Stimulated activated CD4-positive, alpha-beta T cell treated with anti-CD3 and anti-CD28 coated beads, Interleukin-1b, Interleukin-23, amount 100 ng/mL, for 48 hours (primary cell): ENCODE measurements around the gene GAS6.
"Not testable (repeated sequence)": the region's sequence is repeated elsewhere in the genome, so short reads cannot be mapped to it uniquely, and the experiment has no call there.

Experiments used
- DNase-seq: peaks from one replicate; pipeline ENCODE4 v3.0.0-alpha.2; 2020

GAS6 gene

DNA sequence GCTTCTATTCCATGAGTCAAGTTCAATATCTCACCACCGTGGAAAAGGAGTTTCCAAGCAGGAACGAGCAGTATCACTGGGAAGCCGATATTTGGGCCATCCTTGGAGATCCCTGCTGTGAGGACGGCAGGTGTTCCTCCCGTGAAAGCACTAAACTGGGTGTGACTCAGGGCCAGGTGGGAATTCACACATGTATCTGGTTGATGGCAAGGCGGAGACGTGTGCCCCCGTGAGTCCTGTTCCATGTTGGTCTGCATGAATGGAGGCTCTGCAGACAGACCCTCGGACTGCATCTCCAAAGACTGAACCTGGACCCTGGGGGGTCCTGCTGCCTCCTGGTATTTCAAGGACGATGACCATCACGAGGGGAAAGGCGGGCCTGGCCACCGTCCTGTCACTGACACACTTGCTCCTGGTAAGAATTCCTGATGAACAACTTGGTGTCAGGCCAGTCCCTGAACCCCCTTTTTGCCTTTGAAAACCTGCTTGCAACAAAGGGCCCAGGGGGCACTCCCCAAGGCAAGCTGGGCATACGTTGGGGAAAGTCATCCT, 22.8 kb upstream of the GAS6 start:
- no peak for DNase-seq

DNA sequence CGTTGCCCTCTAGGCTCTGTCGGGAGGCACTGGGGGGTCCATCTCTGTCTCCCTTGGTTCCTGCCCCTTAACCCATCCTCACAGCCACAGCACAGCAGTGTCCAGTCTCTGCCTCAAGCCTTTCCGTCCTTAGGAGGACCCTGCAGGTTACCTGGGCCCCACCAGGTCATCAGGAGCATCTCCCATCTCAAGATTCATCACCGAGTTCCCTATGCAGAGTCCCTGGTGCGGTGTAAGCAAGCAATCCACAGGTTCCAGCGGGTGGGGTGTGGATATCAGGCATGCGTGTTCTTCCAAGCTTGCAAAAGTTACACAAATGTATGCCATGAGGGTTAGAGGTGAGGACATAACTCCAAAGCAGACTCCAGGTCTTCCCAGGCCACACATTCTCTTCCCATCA, 20.9 kb upstream of the GAS6 start:
- DNase-seq: no peak

- no peak for DNase-seq
These were observed 20.3 kb upstream of the GAS6 start for GRCh38 chr13:113883921-113884804.

DNA sequence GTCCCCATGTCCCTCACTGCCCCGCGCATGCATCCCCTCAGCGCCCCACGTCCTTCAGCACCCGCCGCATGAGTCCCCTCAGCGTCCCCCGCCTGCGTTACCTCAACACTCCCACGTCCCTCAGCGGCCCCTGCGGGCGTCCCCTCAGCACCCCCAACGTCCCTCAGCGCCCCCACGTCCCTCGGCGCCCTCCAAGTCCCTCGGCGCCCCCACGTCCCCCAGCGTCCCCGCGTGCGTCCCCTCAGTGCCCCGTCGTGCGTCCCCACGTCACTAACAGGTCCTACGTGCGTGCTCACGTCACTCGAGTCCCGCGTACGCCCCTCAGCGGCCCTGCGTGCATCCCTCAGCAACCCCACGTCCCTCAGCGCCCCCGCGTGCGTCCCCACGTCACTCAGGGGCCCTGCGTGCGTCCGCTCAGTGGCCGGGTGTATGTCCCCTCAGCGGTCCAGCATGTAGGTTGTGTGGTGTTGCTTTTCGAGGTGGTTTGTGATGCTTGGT, 19.5 kb upstream of the GAS6 start:
- DNase-seq: no peak

GRCh38 chr13:113882716-113883115, 18.8 kb upstream of the GAS6 start:
- DNase-seq: no peak

- DNase-seq: no peak
These were observed 18.4 kb upstream of the GAS6 start for GRCh38 chr13:113882267-113882630.

- no peak for DNase-seq
These were observed 17.9 kb upstream of the GAS6 start for GRCh38 chr13:113881614-113882266.

DNA sequence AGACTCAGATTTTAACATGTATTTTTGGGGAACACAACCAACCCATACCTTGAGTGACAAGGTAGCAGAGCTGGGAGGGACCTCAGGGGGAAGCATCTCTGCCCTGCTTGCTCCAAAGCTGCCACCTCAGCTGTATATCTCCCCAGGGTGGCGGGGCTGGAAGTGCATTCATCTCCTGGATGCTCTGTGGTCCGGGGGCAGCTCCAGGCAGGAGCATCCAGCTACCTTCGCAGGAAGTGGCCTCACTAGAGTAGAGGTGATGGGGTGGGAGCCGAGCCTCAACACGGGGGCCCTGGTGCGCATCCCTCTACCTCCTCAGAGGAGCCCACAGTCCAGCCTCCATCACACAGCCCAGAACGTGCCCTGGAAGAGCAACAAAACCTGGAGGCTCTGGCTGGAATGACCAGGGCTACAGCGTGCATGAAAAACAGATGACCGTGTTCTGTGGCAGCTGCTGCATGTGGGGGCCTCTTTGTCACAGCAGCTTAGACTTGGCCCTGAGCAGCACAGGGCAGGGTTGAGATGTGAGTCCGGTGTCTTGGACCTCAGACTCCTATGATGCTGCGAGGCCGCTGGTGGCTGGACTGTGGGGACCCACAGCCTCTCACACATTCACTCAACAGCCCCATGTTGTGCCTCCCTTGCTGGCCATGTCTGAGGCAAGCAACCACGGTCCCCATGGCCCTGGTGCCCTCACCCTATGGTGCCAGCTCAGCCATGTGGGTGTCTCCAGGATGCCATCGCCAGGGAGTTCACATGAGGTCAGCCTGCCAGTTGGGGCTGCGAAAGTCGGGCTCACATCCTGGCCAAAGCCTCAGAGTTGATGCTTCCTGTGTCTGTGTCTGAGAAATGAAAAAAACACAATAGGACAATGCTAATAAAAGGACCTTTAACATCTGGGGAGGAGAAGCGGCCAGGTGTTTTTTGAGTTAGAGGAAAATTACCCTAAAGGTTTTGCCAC, 17.1 kb upstream of the GAS6 start:
- no peak for DNase-seq

GRCh38 chr13:113879494-113880360, 15.9 kb upstream of the GAS6 start:
- DNase-seq: no peak

DNA sequence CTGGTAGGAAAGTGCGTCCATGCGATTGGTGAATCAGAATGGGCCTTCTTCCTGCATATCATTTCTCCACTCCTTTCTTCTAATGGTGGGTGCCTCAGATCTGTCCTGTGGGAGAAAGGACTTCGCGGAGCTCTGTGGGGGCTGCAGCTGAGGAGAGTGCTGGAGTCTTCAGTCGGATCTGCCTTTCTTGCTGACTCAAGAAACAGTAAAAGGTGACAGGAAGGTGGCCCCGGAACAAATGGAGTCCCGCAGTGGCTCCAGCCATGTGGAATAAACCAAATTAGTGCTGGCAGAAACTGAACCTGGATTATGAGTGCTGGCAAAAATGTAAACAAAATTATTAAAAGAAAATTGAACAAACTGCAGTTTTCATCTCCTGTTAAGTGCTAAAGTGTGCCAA, 15.1 kb upstream of the GAS6 start:
- DNase-seq: no peak

DNA sequence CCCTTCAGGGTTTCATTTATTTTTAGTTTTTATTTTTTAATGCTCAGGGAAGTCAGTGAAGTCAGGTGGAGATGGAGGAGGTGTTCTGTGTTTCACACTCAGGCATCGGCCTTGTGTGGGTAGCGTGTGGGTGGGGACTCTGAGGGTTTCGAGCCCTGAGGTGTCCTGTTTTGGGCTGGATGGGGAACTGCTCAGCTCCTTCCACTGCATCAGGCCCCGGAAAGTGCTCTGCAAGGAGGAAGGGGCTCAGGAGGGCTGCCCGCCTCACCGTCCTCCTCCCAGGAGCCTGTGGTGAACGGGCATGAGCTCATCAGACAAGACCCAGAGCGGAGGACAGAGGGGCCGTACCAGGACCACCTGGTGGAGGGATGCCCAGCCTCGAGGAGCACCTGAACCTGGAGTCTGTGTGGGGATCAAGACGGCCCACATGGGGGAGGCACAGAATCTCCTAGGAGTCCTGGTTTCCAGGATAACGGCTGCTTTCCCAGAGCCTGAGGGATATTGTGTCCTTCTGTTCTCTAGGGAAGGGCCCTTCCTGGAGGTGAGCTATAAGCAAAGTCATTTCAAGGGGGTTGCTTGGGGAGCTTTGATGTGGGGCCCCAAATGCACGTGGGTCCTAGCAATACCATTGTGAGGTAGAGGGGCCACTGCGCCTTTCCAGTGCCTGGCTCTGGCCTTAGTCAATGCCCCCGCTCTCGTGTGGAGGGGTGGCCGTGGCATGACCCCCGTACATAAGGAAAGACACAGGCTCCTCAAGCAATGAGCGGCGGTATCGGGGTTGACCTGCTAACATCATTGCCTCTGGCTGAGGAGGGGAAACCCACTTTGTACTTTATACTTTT, 13.5 kb upstream of the GAS6 start:
- DNase-seq: no peak

DNA sequence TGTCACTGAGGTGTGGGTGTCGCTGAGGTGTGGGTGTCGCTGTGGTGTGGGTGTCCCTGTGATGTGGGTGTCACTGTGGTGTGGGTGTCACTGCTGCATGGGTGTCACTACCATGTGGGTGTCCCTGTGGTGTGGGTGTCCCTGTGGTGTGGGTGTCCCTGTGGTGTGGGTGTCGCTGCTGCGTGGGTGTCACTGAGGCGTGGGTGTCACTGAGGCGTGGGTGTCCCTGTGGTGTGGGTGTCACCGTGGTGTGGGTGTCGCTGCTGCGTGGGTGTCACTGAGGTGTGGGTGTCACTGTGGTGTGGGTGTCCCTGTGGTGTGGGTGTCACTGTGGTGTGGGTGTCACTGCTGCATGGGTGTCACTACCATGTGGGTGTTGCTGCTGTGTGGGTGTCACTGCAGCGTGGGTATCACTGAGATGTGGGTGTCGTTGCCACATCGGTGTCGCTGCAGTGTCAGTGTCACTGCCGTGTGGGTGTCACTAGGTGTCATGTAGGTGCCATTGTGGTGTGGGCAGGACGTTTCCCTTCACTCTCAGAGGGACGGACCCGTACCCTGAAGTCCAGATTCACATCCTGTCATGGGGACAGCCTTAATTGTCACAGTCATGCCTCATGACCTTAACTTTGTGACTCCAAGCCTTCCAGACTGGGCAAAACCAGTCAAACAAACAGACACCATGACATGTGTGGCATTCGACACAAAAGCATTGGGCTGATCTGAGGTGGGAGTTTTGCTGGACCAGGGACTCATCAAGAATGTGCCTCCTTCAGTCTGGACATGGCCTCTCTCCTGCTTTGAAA, 12.7 kb upstream of the GAS6 start:
- DNase-seq: no peak

DNA sequence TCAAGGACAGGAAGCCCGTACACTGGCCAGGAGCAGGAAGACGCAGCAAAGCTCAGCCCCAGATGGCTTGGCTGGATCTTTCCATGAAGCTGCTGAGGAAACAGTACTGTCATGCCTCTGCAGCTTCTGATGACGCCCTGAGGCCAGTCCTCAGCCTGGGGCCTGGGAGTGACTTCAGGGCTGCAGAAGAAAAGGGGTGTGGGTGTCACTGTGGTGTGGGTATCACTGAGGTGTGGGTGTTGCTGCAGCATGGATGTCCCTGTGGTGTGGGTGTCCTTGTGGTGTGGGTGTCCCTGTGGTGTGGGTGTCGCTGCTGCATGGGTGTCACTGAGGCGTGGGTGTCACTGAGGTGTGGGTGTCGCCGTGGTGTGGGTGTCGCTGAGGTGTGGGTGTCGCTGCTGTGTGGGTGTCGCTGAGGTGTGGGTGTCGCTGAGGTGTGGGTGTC, 12.0 kb upstream of the GAS6 start:
- no peak for DNase-seq

DNA sequence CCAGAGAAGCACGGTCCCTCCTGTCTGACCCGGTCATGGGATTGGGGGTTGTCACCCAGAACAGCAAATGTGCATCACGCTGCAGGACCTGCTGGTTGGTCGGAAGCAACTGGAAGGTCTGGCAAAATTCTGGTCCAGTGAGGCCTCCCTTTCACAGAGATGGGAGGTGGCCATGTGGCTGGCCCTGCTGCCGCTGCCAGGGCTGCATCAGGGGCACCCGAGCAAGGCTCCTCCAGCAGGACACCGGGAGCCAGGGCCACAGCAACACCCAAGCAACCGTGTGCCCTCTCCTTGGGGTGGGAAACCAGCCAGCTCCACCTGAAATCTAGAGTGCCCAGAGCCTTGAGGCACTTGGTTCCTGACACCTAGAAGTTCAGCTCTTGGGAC, 11.5 kb upstream of the GAS6 start:
- DNase-seq: no peak

DNA sequence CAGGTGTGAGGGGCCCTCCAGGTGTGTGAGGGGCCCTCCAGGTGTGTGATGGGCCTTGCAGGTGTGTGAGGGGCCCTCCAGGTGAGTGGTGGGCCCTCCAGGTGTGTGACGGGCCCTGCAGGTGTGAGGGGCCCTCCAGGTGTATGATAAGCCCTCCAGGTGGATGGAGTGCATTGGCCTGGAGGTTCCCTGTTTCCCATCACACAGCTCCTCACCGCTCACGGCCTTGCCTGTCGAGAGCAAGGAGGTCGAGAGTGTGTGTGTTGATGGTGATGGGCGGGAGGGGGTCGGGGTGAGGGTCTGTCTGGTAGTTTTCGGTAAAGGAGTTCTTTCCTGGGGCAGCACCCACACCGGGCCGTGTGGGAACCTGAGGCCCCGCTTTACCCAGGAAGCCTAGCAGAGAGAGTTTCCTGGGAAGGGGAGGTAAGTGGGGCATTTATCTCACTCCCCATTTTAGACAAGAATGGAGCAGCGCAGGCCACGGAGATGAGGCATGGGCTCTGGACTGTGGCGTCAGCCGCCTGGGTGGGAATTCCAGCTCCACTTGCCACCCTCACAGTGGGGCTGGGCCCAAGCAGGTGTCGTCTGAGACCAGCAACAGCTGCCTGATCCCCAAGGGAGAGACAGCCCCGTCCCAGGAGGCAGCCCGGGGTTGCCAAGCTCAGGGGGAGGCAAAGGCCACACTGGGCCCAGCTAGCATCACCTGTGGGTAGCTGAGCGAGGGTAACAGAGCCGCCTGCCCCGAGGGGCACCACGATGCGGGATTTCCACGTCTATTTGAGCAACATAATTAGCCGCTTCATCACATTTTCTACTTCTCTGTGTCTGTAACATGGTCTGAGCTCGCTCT, 10.9 kb upstream of the GAS6 start:
- DNase-seq: no peak

GRCh38 chr13:113874177-113874576, 10.3 kb upstream of the GAS6 start:
- DNase-seq: no peak

DNA sequence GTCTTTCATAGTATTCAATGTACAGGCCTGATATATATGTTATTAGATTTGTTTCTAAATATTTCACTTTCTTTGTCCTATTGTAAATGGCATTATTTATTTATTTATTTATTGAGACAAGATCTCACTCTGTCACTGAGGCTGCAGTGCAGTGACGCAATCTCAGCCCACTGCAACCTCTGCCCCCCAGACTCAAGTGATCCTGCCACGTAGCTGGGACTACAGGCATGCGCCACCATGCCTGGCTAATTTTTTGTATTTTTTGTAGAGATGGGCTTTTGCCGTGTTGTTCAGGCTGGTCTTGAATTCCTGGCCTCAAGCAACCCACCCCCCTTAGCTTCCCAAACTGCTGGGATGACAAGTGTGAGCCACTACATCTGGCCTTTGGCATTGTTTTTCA, 5.4 kb upstream of the GAS6 start:
- no peak for DNase-seq

- not testable (repeated sequence) for DNase-seq
These were observed 4.0 kb upstream of the GAS6 start for GRCh38 chr13:113867913-113868312.

DNA sequence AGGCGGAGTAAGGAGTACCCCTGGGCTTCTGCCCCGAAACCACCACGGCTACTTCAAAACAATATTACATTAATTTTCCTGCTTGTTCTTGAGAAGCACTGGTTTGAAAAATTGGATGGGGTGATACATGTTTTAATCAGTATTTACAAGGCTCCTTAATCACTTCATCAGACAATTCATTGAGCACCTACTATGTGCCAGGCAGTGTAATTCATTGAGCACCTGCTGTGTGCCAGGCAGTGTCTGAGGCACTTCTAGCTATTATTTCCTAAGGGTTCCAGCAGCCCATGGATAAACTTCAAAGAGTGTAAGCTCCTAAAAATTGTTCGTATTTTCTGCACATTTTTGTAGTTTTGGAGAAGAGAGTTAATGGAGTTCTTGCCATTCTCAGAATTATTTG, 1.6 kb upstream of the GAS6 start:
- no peak for DNase-seq
